Memory B cell (primary cell): ENCODE measurements around the gene LRRC3.

Source experiments
- ATAC-seq: fragments of 150-1000 bp; cut with Tn5 transposase; 2 replicates; pipeline ENCODE4 v1.10.0; 2021; ENCODE audit warnings: low read depth, mild to moderate bottlenecking, moderate library complexity
- DNase-seq, 2 donors: peaks; one replicate each; pipeline ENCODE4 v3.0.0; 2022; ENCODE audit warnings: low spot score in 2 of 2
- H3K27ac Mint-ChIP-seq: one replicate; pipeline ENCODE4 v1.8.0; 2022; ENCODE audit warnings: mild to moderate bottlenecking, moderate library complexity, mixed read lengths
- H3K27me3 Mint-ChIP-seq: one replicate; pipeline ENCODE4 v1.8.0; 2022; ENCODE audit warnings: mixed read lengths
- H3K36me3 Mint-ChIP-seq: one replicate; pipeline ENCODE4 v1.8.0; 2022; ENCODE audit warnings: mild to moderate bottlenecking, mixed read lengths
- H3K4me1 Mint-ChIP-seq: one replicate; pipeline ENCODE4 v1.8.0; 2022; ENCODE audit warnings: mixed read lengths
- H3K4me3 Mint-ChIP-seq: one replicate; pipeline ENCODE4 v1.8.0; 2022; ENCODE audit warnings: mild to moderate bottlenecking, moderate library complexity, mixed read lengths
- H3K9me3 Mint-ChIP-seq: one replicate; pipeline ENCODE4 v1.8.0; 2022; ENCODE audit warnings: mixed read lengths

Gene LRRC3

DNA sequence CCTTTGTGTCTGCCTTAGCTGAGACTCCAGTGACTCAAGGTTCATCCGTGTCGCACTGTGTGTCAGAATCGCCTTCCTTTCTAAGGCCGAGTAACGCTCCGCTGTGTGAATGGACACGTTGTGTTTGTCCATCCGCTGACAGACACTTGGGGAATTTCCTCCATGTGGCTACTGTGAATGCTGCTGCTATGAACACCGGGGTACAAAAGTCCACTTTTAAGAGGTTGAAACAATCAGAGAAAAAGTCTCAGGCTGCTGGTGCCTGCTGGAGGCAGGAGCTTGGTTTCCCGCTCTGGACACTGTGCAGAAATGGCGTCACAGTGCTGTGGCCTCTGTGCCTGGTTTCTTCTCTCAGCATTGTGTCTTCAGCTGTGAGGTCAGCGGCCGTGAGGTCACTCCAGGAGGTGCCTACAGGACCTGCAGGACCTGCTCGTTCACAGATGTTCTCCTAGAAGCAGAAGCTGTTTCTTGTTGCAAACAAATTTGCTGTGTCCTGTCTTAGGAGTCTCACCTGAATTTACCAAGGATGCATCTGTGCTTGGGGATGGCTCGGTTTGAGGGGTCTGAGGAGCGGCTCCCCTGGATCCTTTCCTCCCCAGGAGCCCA lies 50.5 kb downstream of the LRRC3 start:
- peaks cover 10% of the 10 kb centered on the region for H3K4me1 Mint-ChIP-seq
- DNase-seq: no peak
- no peak overlapping the region for H3K27ac Mint-ChIP-seq
- H3K9me3 Mint-ChIP-seq: no peaks in the 10 kb centered on the region
- H3K4me3 Mint-ChIP-seq: no peak overlapping the region
- no peak for ATAC-seq
- H3K27me3 Mint-ChIP-seq: peaks cover 6% of the 10 kb centered on the region
- H3K36me3 Mint-ChIP-seq: no peaks in the 10 kb centered on the region

DNA sequence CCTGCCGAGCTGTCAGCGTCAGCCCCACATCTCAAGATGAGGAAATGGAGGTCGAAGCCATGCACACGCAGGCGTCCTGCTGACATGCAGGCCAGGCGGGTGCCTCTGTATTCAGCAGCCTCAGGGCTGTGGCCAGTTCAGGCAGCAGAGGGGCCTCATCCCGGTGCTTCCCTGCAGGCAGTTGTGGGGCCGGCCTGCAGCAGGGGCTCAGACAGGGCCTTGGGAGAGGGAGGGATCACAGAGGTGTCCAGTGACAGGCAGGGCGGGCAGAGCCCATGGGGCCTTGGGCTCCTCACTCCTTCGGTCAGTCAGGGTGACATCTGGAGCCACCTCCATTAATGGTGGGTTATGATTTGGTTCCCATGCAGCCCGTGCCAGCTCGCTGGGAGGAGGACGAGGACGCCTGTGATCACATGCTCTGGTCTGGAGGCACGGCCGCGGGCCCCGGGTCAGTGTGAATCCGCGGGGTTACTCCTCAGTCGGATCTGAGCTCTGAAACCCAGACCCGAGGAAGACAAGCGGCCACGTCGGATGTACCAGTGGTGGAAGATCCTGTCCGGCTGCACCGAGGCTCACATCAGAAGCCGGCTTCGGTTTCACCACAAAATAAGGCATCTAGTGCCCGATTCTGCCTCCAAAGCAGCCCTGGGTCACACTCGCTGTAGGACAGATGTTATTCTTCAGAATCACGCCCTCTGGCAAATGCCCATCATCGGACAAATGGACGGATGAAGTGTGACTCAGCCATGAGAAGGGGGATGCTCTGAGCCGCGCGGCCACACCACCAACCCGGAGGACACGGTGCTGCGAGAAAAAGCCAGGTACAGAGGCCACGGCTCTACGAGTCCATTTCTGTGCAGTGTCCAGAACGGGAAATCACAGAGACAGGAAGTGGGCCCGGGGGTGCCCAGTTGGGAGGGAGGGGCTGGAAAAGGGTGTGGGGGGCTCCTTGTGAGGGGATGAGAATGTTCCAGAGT lies 51.3 kb downstream of the LRRC3 start:
- H3K4me3 Mint-ChIP-seq: no peak overlapping the region
- DNase-seq (no peak), ATAC-seq (no peak)
- H3K9me3 Mint-ChIP-seq: no peaks in the 10 kb centered on the region
- peaks cover 10% of the 10 kb centered on the region for H3K4me1 Mint-ChIP-seq
- H3K27ac Mint-ChIP-seq: no peak overlapping the region
- H3K27me3 Mint-ChIP-seq: peaks cover 10% of the 10 kb centered on the region
- no peaks in the 10 kb centered on the region for H3K36me3 Mint-ChIP-seq

DNA sequence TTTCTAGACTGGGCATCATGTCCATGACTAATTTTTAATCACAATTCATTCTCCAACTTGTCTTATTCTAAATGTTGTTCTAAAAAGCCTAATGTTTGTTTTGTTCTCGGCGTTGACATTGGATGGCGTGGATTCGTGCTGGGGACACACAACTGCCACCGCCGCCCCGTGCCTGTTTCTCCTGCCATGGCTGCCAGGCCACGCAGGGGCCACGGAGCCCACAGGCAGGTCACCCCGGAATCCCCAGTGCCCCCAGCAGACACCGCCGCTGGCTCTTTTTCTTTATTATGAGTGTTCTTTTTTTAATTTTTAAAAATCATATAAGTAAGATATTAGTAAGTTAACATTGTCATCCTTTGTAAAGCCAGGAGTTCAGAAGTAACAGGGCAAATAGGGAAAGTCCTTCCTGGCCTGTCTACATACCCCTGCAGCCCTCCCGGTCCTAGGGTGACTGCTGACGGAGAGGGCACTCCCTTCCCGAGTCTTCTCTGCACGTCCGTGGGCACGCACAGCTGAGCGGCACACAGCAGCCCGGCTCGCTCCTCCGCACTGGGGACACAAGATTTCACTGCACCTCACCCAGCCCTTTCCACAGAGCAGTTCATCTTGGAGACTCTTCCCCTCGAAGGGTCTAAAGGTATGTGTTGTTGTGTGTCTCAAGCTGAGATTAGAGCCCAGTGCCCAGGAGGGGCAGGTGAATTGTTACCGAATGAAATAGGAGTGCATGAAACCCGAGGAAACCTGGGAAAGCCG lies 52.5 kb downstream of the LRRC3 start:
- ATAC-seq (no peak), DNase-seq (no peak)
- Mint-ChIP-seq H3K4me1 (peaks cover 10% of the 10 kb centered on the region), H3K9me3 (no peaks in the 10 kb centered on the region), H3K27me3 (peaks cover 10% of the 10 kb centered on the region), H3K27ac (no peak overlapping the region), H3K4me3 (no peak overlapping the region), H3K36me3 (no peaks in the 10 kb centered on the region)

DNA sequence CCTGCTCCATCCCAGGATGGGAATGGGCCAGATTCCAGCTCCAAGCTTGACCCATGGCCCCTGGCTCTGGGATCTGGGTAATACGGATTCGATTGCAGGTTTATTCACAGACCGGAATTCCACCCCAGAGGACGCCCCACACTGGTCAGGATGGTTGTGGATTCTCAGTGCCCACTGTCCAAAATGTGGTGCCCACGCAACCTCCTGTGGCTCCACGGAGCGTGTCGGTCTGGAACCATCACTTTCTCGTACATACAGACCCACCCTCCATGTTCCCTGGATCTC lies 53.1 kb downstream of the LRRC3 start:
- Mint-ChIP-seq H3K4me1 (peaks cover 10% of the 10 kb centered on the region), H3K4me3 (no peak overlapping the region), H3K27me3 (peaks cover 8% of the 10 kb centered on the region), H3K27ac (no peak overlapping the region), H3K36me3 (no peaks in the 10 kb centered on the region), H3K9me3 (no peaks in the 10 kb centered on the region)
- no peak for DNase-seq
- no peak for ATAC-seq

DNA sequence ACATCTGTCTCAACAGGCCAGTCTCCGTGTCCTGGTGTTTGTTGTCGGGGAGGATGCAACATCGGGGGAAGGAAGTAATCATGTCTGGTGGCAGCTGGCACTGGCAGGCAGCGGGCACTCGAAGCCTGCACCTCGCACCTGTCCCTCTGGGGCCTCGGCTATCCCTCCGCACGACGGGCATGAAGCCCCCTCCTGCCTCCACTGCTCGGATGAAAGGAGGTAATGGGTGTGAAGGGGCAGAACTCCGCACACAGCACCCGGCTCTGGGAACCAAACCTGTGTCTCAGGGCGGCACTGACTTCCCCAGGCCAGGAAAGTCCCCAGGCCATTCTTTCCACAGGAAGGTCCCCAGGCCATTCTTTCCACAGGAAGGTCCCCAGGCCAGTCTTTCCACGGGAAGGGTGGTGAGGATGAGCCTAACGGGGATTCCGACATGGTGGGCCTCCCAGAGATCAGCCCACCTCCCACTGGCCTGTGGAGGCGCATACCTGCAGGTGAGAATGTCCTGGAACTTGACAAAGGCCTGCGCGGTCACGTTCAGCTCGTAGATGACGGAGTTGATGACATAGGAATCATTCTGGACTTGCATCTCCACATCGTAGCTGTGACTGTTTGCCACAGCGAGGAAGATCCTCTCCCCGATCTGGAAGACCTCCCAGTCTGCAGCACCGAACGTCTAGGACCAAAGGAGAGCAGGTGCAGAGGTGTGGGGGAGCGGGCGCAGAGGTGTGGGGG lies 53.6 kb downstream of the LRRC3 start:
- no peak overlapping the region for H3K4me3 Mint-ChIP-seq
- H3K27ac Mint-ChIP-seq: no peak overlapping the region
- peaks cover 8% of the 10 kb centered on the region for H3K4me1 Mint-ChIP-seq
- H3K27me3 Mint-ChIP-seq: peaks cover 8% of the 10 kb centered on the region
- no peaks in the 10 kb centered on the region for H3K36me3 Mint-ChIP-seq
- DNase-seq (no peak), ATAC-seq (no peak)
- H3K9me3 Mint-ChIP-seq: no peaks in the 10 kb centered on the region

DNA sequence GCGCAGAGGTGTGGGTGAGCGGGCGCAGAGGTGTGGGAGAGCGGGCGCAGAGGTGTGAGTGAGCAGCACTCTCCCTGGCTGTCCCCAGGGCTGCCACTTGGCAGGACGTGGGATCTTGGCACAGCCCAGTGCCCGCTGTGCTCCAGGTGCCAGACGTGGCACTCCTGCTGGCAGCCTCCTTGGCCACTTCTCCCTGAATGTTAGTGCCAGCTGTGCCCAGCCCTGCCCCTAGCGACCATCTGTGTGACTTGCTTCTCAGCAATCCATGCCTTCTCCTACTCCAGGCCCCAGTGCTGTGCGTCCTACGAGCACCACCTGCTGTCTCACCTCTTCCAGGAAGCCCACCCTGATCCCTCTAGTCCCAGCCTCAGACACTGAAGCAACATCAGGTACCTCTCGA lies 54.2 kb downstream of the LRRC3 start:
- Mint-ChIP-seq H3K9me3 (no peaks in the 10 kb centered on the region), H3K27ac (no peak overlapping the region), H3K4me3 (no peak overlapping the region), H3K36me3 (no peaks in the 10 kb centered on the region), H3K27me3 (peaks cover 8% of the 10 kb centered on the region), H3K4me1 (peaks cover 3% of the 10 kb centered on the region)
- no peak for ATAC-seq
- DNase-seq: no peak

DNA sequence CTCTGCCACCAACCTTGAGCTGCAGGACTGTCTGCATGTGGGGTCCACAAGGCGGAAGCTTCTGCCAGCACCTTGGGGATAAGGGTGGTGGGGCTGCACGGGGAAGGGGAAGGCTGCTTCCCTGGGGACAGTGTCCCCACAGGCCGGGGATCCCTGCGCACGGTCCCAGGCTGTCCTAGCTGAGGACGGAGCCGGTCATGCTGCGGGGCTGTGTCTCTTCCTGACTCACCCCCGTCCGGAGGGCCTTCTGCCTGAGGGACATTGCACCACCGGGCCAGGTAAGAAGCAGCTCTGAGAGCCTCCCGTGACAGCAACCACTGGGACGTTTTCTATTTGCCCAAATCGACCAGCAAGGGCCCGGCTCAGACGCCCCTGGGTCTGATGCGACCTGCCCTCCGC lies 54.8 kb downstream of the LRRC3 start:
- no peaks in the 10 kb centered on the region for H3K9me3 Mint-ChIP-seq
- no peak overlapping the region for H3K4me3 Mint-ChIP-seq
- ATAC-seq (no peak), DNase-seq (no peak)
- H3K27me3 Mint-ChIP-seq: peaks cover 8% of the 10 kb centered on the region
- no peak overlapping the region for H3K27ac Mint-ChIP-seq
- no peaks in the 10 kb centered on the region for H3K36me3 Mint-ChIP-seq
- H3K4me1 Mint-ChIP-seq: peaks cover 3% of the 10 kb centered on the region

DNA sequence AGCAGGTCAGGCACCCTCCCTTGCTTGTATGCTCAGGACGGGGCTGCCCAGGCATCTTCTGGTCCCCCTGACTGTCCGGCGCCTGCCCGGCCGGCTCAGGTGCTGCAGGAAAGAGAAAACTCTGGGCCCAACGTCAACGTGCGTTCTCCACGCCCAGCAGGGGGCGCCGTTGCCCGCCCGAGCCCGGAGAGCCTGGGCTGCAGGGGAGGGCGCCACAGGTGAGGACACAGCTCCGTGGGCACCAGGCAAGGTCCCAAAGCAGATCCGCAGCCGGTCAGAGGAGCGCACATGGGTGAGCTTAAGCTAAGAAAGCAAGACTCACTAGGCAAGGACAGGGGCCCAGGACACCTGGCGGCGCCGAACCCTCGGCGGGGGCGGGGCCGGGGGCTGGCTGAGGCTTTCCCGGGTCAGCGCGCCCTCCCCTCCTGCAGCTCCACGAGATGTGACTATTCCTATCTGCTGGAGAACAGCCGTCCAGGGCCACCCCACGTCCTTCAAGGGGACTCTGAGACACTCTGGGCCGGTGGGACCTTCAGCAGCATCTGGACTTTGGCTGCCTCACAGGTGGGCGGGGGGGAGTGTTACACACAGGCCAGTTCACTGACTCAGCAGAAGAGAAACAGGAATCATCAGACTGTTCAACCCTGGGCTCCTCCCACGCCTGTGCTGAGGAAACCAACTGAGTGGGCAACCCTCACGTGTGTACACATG lies 55.4 kb downstream of the LRRC3 start:
- DNase-seq (peak; percentile 68 to 76), ATAC-seq (peak; percentile 86)
- Mint-ChIP-seq H3K36me3 (no peaks in the 10 kb centered on the region), H3K4me3 (no peak overlapping the region), H3K27ac (no peak overlapping the region), H3K4me1 (peaks cover 3% of the 10 kb centered on the region), H3K27me3 (peaks cover 8% of the 10 kb centered on the region), H3K9me3 (no peaks in the 10 kb centered on the region)

DNA sequence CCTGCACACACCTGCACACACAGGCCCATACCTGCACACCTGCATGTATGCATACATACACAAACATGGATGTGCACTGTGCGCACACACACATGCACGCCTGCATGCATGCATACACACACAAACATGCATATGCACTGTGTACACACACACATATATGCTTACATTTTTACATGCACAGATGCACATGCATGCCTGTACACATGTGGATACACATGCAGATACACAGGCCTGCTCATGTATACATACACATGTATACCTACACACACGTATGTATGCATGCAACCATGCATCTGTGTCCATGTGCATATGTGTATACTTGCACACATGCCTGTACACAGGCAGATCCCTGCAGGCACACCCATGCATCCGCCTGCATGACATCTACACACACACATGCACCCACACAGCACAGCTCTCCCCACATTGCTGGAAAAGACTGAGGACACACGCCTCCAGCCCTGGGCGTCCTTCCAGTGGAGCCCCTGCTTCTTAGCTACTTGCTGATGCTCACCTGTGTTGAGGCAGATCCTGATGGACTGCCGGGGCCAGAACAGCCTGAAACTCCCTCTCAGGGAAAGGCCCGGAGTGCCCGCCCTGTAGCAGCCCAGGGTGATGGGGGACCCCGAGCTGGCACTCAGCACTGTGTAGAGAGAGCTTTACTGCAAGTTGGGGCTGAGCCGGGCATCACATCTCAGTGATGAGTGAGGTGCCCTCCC lies 56.1 kb downstream of the LRRC3 start:
- DNase-seq (no peak), ATAC-seq (no peak)
- peaks cover 3% of the 10 kb centered on the region for H3K4me1 Mint-ChIP-seq
- peaks cover 8% of the 10 kb centered on the region for H3K27me3 Mint-ChIP-seq
- H3K9me3 Mint-ChIP-seq: no peaks in the 10 kb centered on the region
- H3K27ac Mint-ChIP-seq: no peak overlapping the region
- no peak overlapping the region for H3K4me3 Mint-ChIP-seq
- no peaks in the 10 kb centered on the region for H3K36me3 Mint-ChIP-seq
